Activated T-helper 2 cell treated with anti-CD3 and anti-CD28 coated beads, Interferon-gamma antibody, Interleukin-2, Interleukin-4, amounts not matched to agents 10 μg/mL and 5 μg/mL and 100 μg/mL, durations not matched to agents 14 hours and 24 hours and 36 hours (primary cell): ENCODE measurements around the gene NUP210. TPM values are rescaled to one million over a fixed set of nuclear protein-coding genes. Genes with fewer than 3 reads are reported as not detected.

Source experiments
- DNase-seq: peaks from one replicate; pipeline ENCODE4 v3.0.0; 2021; ENCODE audit warnings: low spot score
- H3K27ac Mint-ChIP-seq: one replicate; pipeline ENCODE4 v1.8.0; 2021; ENCODE audit warnings: mixed read lengths
- H3K27me3 Mint-ChIP-seq: one replicate; pipeline ENCODE4 v1.8.0; 2021; ENCODE audit warnings: low read depth, mixed read lengths
- H3K36me3 Mint-ChIP-seq: one replicate; pipeline ENCODE4 v1.8.0; 2021; ENCODE audit warnings: low read depth, mixed read lengths
- H3K4me1 Mint-ChIP-seq: one replicate; pipeline ENCODE4 v1.8.0; 2021; ENCODE audit warnings: low read depth, mixed read lengths
- H3K4me3 Mint-ChIP-seq: one replicate; pipeline ENCODE4 v1.8.0; 2021; ENCODE audit warnings: low read depth, mild to moderate bottlenecking, moderate library complexity, mixed read lengths
- H3K9me3 Mint-ChIP-seq: one replicate; pipeline ENCODE4 v1.8.0; 2021; ENCODE audit warnings: mixed read lengths
- intact Hi-C: fragments of 100-400 bp; cut with micrococcal nuclease; formaldehyde crosslinking; loops from one replicate; pipeline ENCODE4 v1.15.1; 2023
- total RNA-seq: library from RNA; stranded (reverse); gene quantifications from 2 replicates; pipeline ENCODE4 v1.2.3, GENCODE V29; 2022

NUP210 gene
- total RNA-seq, 1 donor from 2014 or later, result 143 TPM

GRCh38 chr3:13289771-13290285 lies 130.3 kb downstream of the NUP210 start:
- Mint-ChIP-seq H3K36me3 (peaks cover 4% of the 10 kb centered on the region), H3K27me3 (peaks cover 24% of the 10 kb centered on the region), H3K9me3 (peaks cover 20% of the 10 kb centered on the region), H3K4me3 (no peak overlapping the region), H3K27ac (no peak overlapping the region), H3K4me1 (no peaks in the 10 kb centered on the region)
- no peak for DNase-seq
- intact Hi-C loops, result no loop called here

- Mint-ChIP-seq H3K9me3 (peaks cover 28% of the 10 kb centered on the region), H3K4me3 (no peak overlapping the region), H3K36me3 (peaks cover 12% of the 10 kb centered on the region), H3K27me3 (peaks cover 32% of the 10 kb centered on the region), H3K27ac (no peak overlapping the region), H3K4me1 (no peaks in the 10 kb centered on the region)
- no peak for DNase-seq
- intact Hi-C loops, result no loop called here
Measured at GRCh38 chr3:13288732-13289718, 131.1 kb downstream of the NUP210 start.

GRCh38 chr3:13287833-13288232 lies 132.3 kb downstream of the NUP210 start:
- Mint-ChIP-seq H3K9me3 (peaks cover 33% of the 10 kb centered on the region), H3K27me3 (peaks cover 38% of the 10 kb centered on the region), H3K4me3 (no peak overlapping the region), H3K36me3 (peaks cover 16% of the 10 kb centered on the region), H3K4me1 (no peaks in the 10 kb centered on the region), H3K27ac (no peak overlapping the region)
- intact Hi-C loops, result no loop called here
- DNase-seq, result no peak

GRCh38 chr3:13286873-13287272 lies 133.2 kb downstream of the NUP210 start:
- peaks cover 40% of the 10 kb centered on the region for H3K27me3 Mint-ChIP-seq
- peaks cover 16% of the 10 kb centered on the region for H3K36me3 Mint-ChIP-seq
- no peak overlapping the region for H3K4me3 Mint-ChIP-seq
- no peak for DNase-seq
- H3K27ac Mint-ChIP-seq, result no peak overlapping the region
- no peaks in the 10 kb centered on the region for H3K4me1 Mint-ChIP-seq
- peaks cover 33% of the 10 kb centered on the region for H3K9me3 Mint-ChIP-seq
- intact Hi-C loops, result no loop called here

GRCh38 chr3:13285007-13285567 lies 135.0 kb downstream of the NUP210 start:
- peaks cover 56% of the 10 kb centered on the region for H3K27me3 Mint-ChIP-seq
- H3K4me1 Mint-ChIP-seq, result no peaks in the 10 kb centered on the region
- no peak overlapping the region for H3K27ac Mint-ChIP-seq
- H3K4me3 Mint-ChIP-seq, result no peak overlapping the region
- intact Hi-C loops, result no loop called here
- no peak for DNase-seq
- H3K9me3 Mint-ChIP-seq, result peaks cover 33% of the 10 kb centered on the region
- H3K36me3 Mint-ChIP-seq, result peaks cover 16% of the 10 kb centered on the region

GRCh38 chr3:13283877-13284264 lies 136.3 kb downstream of the NUP210 start:
- DNase-seq, result no peak

GRCh38 chr3:13282986-13283876 lies 136.9 kb downstream of the NUP210 start:
- Mint-ChIP-seq H3K27me3 (peaks cover 60% of the 10 kb centered on the region), H3K36me3 (peaks cover 16% of the 10 kb centered on the region), H3K4me3 (peak overlapping the region; percentile 45), H3K27ac (no peak overlapping the region), H3K4me1 (no peaks in the 10 kb centered on the region), H3K9me3 (peaks cover 33% of the 10 kb centered on the region)
- no peak for DNase-seq
- intact Hi-C loops, result no loop called here

More at GRCh38 chr3:13283877-13284264, 136.3 kb downstream of the NUP210 start:
- Mint-ChIP-seq H3K27ac (no peak overlapping the region), H3K4me1 (no peaks in the 10 kb centered on the region), H3K36me3 (peaks cover 16% of the 10 kb centered on the region), H3K4me3 (peak overlapping the region; percentile 45), H3K9me3 (peaks cover 33% of the 10 kb centered on the region), H3K27me3 (peaks cover 60% of the 10 kb centered on the region)
- intact Hi-C loops, result no loop called here

GRCh38 chr3:13282358-13282985 lies 137.7 kb downstream of the NUP210 start:
- H3K27ac Mint-ChIP-seq, result no peak overlapping the region
- intact Hi-C loops, result no loop called here

GRCh38 chr3:13281507-13282357 lies 138.4 kb downstream of the NUP210 start:
- peak overlapping the region; percentile 37 for H3K4me3 Mint-ChIP-seq
- DNase-seq, result no peak
- peaks cover 52% of the 10 kb centered on the region for H3K27me3 Mint-ChIP-seq
- H3K27ac Mint-ChIP-seq, result no peak overlapping the region
- intact Hi-C loops, result no loop called here
- H3K36me3 Mint-ChIP-seq, result peaks cover 16% of the 10 kb centered on the region
- H3K9me3 Mint-ChIP-seq, result peaks cover 24% of the 10 kb centered on the region
- peaks cover 1% of the 10 kb centered on the region for H3K4me1 Mint-ChIP-seq

More at GRCh38 chr3:13282358-13282985, 137.7 kb downstream of the NUP210 start:
- H3K4me3 Mint-ChIP-seq, result no peak overlapping the region
- DNase-seq, result no peak
- H3K4me1 Mint-ChIP-seq, result peaks cover under 1% of the 10 kb centered on the region
- peaks cover 31% of the 10 kb centered on the region for H3K9me3 Mint-ChIP-seq
- H3K36me3 Mint-ChIP-seq, result peaks cover 16% of the 10 kb centered on the region
- H3K27me3 Mint-ChIP-seq, result peaks cover 56% of the 10 kb centered on the region

GRCh38 chr3:13280811-13281506 lies 139.2 kb downstream of the NUP210 start:
- no peak overlapping the region for H3K27ac Mint-ChIP-seq
- no peak for DNase-seq
- H3K4me1 Mint-ChIP-seq, result peaks cover 1% of the 10 kb centered on the region
- intact Hi-C loops, result no loop called here
- peaks cover 16% of the 10 kb centered on the region for H3K9me3 Mint-ChIP-seq
- peak overlapping the region; percentile 37 for H3K4me3 Mint-ChIP-seq
- peaks cover 48% of the 10 kb centered on the region for H3K27me3 Mint-ChIP-seq
- H3K36me3 Mint-ChIP-seq, result peaks cover 12% of the 10 kb centered on the region
